AG04450 (cell line): Measurements from ENCODE around the gene FBXW5. TPM values are rescaled to one million over a fixed set of nuclear protein-coding genes. Genes with fewer than 3 reads are reported as not detected.

Source experiments
- CTCF ChIA-PET: fragments of 300-600, 350-600 bp; formaldehyde crosslinking; extraction: SDS; loops from one replicate; lab custom pipeline; 2022; ENCODE audit warnings: antibody characterized with exemption, inconsistent platforms; lab: Charles Lee
- POLR2A ChIA-PET: fragments of 350-600 bp; formaldehyde crosslinking; extraction: SDS; loops from one replicate; lab custom pipeline; 2021; ENCODE audit warnings: antibody characterized with exemption, inconsistent platforms; lab: Yijun Ruan, JAX
- DNase-seq: peaks from one replicate; pipeline ENCODE4 v3.0.0-alpha.2; 2011; ENCODE audit warnings: low read depth, low spot score
- H3K27ac ChIP-seq: one replicate; pipeline ENCODE4 v1.5.1; 2012; ENCODE audit warnings: low read depth, low read length, control low read depth
- H3K27me3 ChIP-seq: one replicate; pipeline ENCODE4 v1.6.0; 2012; ENCODE audit warnings: low read length; ENCODE audit not compliant: control insufficient read depth, insufficient read depth
- H3K4me3 ChIP-seq: 2 replicates; pipeline ENCODE4 v1.5.1; 2011; ENCODE audit warnings: mild to moderate bottlenecking, low read depth, low read length, control low read depth
- H3K9me3 ChIP-seq: 2 replicates; pipeline ENCODE4 v1.5.1; 2012; ENCODE audit warnings: low read length; ENCODE audit not compliant: control insufficient read depth, insufficient read depth
- CTCF ChIP-seq: IDR thresholded peaks from 2 replicates; pipeline ENCODE4 v1.5.1; 2011; ENCODE audit warnings: low read depth, low read length, control low read depth, inconsistent platforms
- polyA plus RNA-seq: library from polyadenylated mRNA; depleted of rRNA; stranded (reverse); fragments of >200 nt; gene quantifications from 2 replicates; pipeline ENCODE4 v1.2.3, GENCODE V29; 2011

The FBXW5 gene
- polyA plus RNA-seq, 1 experiment: 31.2 TPM

- CTCF ChIA-PET: interaction anchor here (0.6 kb wide), 1 partner anchor 353 kb away, joined by 3 read pairs; no protein-coding TSS in a partner anchor
- H3K27ac ChIP-seq: peak overlapping the region; percentile 92
Measured at GRCh38 chr9:136901516-136902258, 42.9 kb downstream of the FBXW5 start.

GRCh38 chr9:136900988-136901515 is 43.5 kb downstream of the FBXW5 start:
- DNase-seq: no peak
- no peak overlapping the region for H3K4me3 ChIP-seq
- no peaks in the 10 kb centered on the region for H3K27me3 ChIP-seq
- ChIA-PET POLR2A (no interaction called here), CTCF (no interaction called here)
- no peak for TF ChIP-seq CTCF
- peak overlapping the region; percentile 92 for H3K27ac ChIP-seq
- H3K9me3 ChIP-seq: no peaks in the 10 kb centered on the region; the same call in 1 of the 2 replicates

More at GRCh38 chr9:136901516-136902258, 42.9 kb downstream of the FBXW5 start:
- Histone ChIP-seq H3K9me3 (no peaks in the 10 kb centered on the region; the same call in 1 of the 2 replicates), H3K4me3 (no peak overlapping the region), H3K27me3 (no peaks in the 10 kb centered on the region)
- POLR2A ChIA-PET: no interaction called here
- no peak for TF ChIP-seq CTCF
- no peak for DNase-seq

GRCh38 chr9:136900556-136900955 is 44.0 kb downstream of the FBXW5 start:
- H3K27me3 ChIP-seq: no peaks in the 10 kb centered on the region
- ChIA-PET CTCF (no interaction called here), POLR2A (no interaction called here)
- no peak for DNase-seq
- no peak for TF ChIP-seq CTCF
- H3K4me3 ChIP-seq: no peak overlapping the region
- no peak overlapping the region for H3K27ac ChIP-seq
- no peaks in the 10 kb centered on the region; the same call in 1 of the 2 replicates for H3K9me3 ChIP-seq

DNA sequence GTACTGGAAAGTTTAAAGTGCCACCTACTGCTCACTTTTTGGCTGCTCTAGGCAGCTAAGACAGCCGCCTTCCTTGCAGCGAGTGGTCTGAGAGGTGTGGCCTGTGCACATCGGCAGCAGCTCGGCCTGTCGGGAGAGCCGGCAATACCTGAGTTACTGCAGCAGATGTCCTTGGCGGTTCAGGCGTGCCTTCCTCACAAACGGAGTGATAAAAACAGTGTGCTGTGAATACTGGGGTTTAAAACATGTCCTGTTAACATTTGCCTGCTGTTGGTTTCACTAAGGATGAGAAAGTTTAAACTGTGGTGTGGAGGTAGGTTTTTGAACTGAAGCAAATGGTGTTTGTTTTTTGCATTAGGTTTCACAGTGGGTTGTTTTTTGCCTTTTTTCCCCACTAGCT is 45.3 kb downstream of the FBXW5 start:
- no peak for TF ChIP-seq CTCF
- DNase-seq: no peak
- CTCF ChIA-PET: no interaction called here
- Histone ChIP-seq H3K27ac (no peak overlapping the region), H3K27me3 (no peaks in the 10 kb centered on the region), H3K9me3 (no peaks in the 10 kb centered on the region; the same call in 1 of the 2 replicates), H3K4me3 (no peak overlapping the region)
- POLR2A ChIA-PET: no interaction called here

GRCh38 chr9:136898483-136899100 is 45.9 kb downstream of the FBXW5 start:
- no peaks in the 10 kb centered on the region for H3K27me3 ChIP-seq
- no peaks in the 10 kb centered on the region; the same call in 1 of the 2 replicates for H3K9me3 ChIP-seq
- TF ChIP-seq CTCF: no peak
- no peak for DNase-seq
- ChIA-PET CTCF (no interaction called here), POLR2A (no interaction called here)
- H3K27ac ChIP-seq: no peak overlapping the region
- no peak overlapping the region for H3K4me3 ChIP-seq
